ENCODE data around the gene GMCL2. TPM values are rescaled to one million over a fixed set of nuclear protein-coding genes. Genes with fewer than 3 reads are reported as not detected.

Gene GMCL2
- total RNA-seq, 1 donor from 2014 or later = not detected

GRCh38 chr5:178152491-178153444 is 34.4 kb downstream of the GMCL2 start:
- intact Hi-C loops (cut with DNase I) = loop anchor here (2.0 kb wide), 1 partner anchor 52 kb away; the partner anchor contains the start of gene HNRNPAB

GRCh38 chr5:178150977-178151734 is 36.0 kb downstream of the GMCL2 start:
- no peak for DNase-seq (ENCODE audit: low spot score)
- intact Hi-C loops (cut with DNase I) = no loop called here

More at GRCh38 chr5:178152491-178153444, 34.4 kb downstream of the GMCL2 start:
- DNase-seq (ENCODE audit: low spot score) = no peak

GRCh38 chr5:178149199-178149932 is 37.8 kb downstream of the GMCL2 start:
- intact Hi-C loops (cut with DNase I) = loop anchor here (5.0 kb wide), 2 partner anchors 37 to 72 kb away; partner anchors contain the start of gene N4BP3
- DNase-seq (ENCODE audit: low spot score) = no peak

- intact Hi-C loops (cut with DNase I) = loop anchor here (5.0 kb wide), 2 partner anchors 35 to 70 kb away; partner anchors contain the start of gene N4BP3
- DNase-seq (ENCODE audit: low spot score) = no peak
Observed at GRCh38 chr5:178147406-178147805, 39.8 kb downstream of the GMCL2 start.

GRCh38 chr5:178145965-178146820 is 41.0 kb downstream of the GMCL2 start:
- DNase-seq (ENCODE audit: low spot score) = no peak
- intact Hi-C loops (cut with DNase I) = loop anchor here (5.0 kb wide), 2 partner anchors 34 to 69 kb away; partner anchors contain the start of gene N4BP3

GRCh38 chr5:178143901-178144300 is 43.3 kb downstream of the GMCL2 start:
- DNase-seq (ENCODE audit: low spot score) = no peak
- intact Hi-C loops (cut with DNase I) = no loop called here

- intact Hi-C loops (cut with DNase I) = no loop called here
- DNase-seq (ENCODE audit: low spot score) = no peak
Observed at GRCh38 chr5:178143246-178143645, 43.9 kb downstream of the GMCL2 start.

- intact Hi-C loops (cut with DNase I) = no loop called here
Observed at GRCh38 chr5:178142642-178143041, 44.5 kb downstream of the GMCL2 start.

GRCh38 chr5:178141550-178141949 is 45.6 kb downstream of the GMCL2 start:
- no peak for DNase-seq (ENCODE audit: low spot score)
- intact Hi-C loops (cut with DNase I) = no loop called here

More at GRCh38 chr5:178142642-178143041, 44.5 kb downstream of the GMCL2 start:
- DNase-seq (ENCODE audit: low spot score) = no peak

GRCh38 chr5:178137991-178138390 is 49.2 kb downstream of the GMCL2 start:
- intact Hi-C loops (cut with DNase I) = no loop called here
- no peak for DNase-seq (ENCODE audit: low spot score)

GRCh38 chr5:178136990-178137389 is 50.2 kb downstream of the GMCL2 start:
- no peak for DNase-seq (ENCODE audit: low spot score)
- intact Hi-C loops (cut with DNase I) = no loop called here

Other genes starting within 250 kb of the GMCL2 start
- gene PROP1, start 191.1 kb downstream of the GMCL2 start, total RNA-seq = not detected
- gene N4BP3, start 73.8 kb downstream of the GMCL2 start, total RNA-seq = 2.0 TPM
- 38.3 TPM for gene RMND5B, start 56.4 kb downstream of the GMCL2 start, total RNA-seq
- 77.2 TPM for gene NHP2, start 33.5 kb downstream of the GMCL2 start, total RNA-seq
- gene HNRNPAB, start 17.2 kb upstream of the GMCL2 start, total RNA-seq = 105 TPM
- 55.3 TPM for gene PHYKPL, start 45.4 kb upstream of the GMCL2 start, total RNA-seq

All from cardiac septum (tissue), 1 donor.